SJSA1 (cell line): ENCODE data around the gene ABCD1. TPM values are rescaled to one million over a fixed set of nuclear protein-coding genes. Genes with fewer than 3 reads are reported as not detected.

Experiments used
- DNase-seq, 2 experiments: peaks; one replicate each; pipeline ENCODE4 v3.0.0-alpha.2; 2015 to 2020; ENCODE audit warnings: low spot score in 2 of 2, low read depth in 1 of 2
- H3K27ac ChIP-seq: fragments of 250-450 bp; sonication (Bioruptor Pico); 2 replicates; pipeline ENCODE4 v1.5.1; 2020; ENCODE audit warnings: mild to moderate bottlenecking, moderate library complexity
- H3K27me3 ChIP-seq: fragments of 250-450 bp; sonication (Bioruptor Pico); replicated peaks from 2 replicates; pipeline ENCODE4 v1.5.1; 2020; ENCODE audit warnings: mild to moderate bottlenecking, moderate library complexity
- H3K36me3 ChIP-seq: fragments of 250-450 bp; sonication (Bioruptor Pico); 2 replicates; pipeline ENCODE4 v1.5.1; 2020; ENCODE audit warnings: mild to moderate bottlenecking
- H3K4me1 ChIP-seq: fragments of 250-450 bp; sonication (Bioruptor Pico); replicated peaks from 2 replicates; pipeline ENCODE4 v1.6.1; 2021; ENCODE audit warnings: mild to moderate bottlenecking
- H3K4me3 ChIP-seq: fragments of 250-450 bp; sonication (Bioruptor Pico); 2 replicates; pipeline ENCODE4 v1.5.1; 2020; ENCODE audit warnings: mild to moderate bottlenecking
- H3K9me3 ChIP-seq: fragments of 250-450 bp; sonication (Bioruptor Pico); replicated peaks from 2 replicates; pipeline ENCODE4 v1.5.1; 2020; ENCODE audit warnings: mild to moderate bottlenecking
- total RNA-seq: library from RNA; depleted of rRNA; stranded (reverse); fragments of >200 nt; shearing (Covaris generic); gene quantifications from 2 replicates; pipeline ENCODE4 v1.2.3, GENCODE V29; 2014

Gene ABCD1
- total RNA-seq, 1 experiment from 2014 or later: 10.3 TPM

- H3K4me3 ChIP-seq: no peak overlapping the region
- no peak for DNase-seq
- H3K9me3 ChIP-seq: no peaks in the 10 kb centered on the region
- H3K27ac ChIP-seq: no peak overlapping the region
- H3K4me1 ChIP-seq: no peaks in the 10 kb centered on the region
- H3K27me3 ChIP-seq: no peaks in the 10 kb centered on the region
- H3K36me3 ChIP-seq: no peaks in the 10 kb centered on the region
These were observed 55.4 kb downstream of the ABCD1 start for GRCh38 chrX:153779891-153780677.

GRCh38 chrX:153780678-153781427, 56.2 kb downstream of the ABCD1 start, which contains the start of gene SRPK3:
Gene SRPK3 (plus strand): TSS chrX:153781041. CDS start chrX:153781087, 46 bp downstream.
- Histone ChIP-seq H3K27ac (no peak within 1 kb of the TSS), H3K36me3 (no peaks in the 10 kb centered on the region; the same call in 1 of the 2 replicates), H3K27me3 (no peaks in the 10 kb centered on the region), H3K4me1 (no peaks in the 10 kb centered on the region), H3K9me3 (no peaks in the 10 kb centered on the region), H3K4me3 (no peak within 1 kb of the TSS)
- no peak for DNase-seq

GRCh38 chrX:153781428-153782047, 56.9 kb downstream of the ABCD1 start:
- DNase-seq: no peak
- H3K27me3 ChIP-seq: no peaks in the 10 kb centered on the region
- H3K36me3 ChIP-seq: no peaks in the 10 kb centered on the region; the same call in 1 of the 2 replicates
- H3K27ac ChIP-seq: no peak overlapping the region
- H3K4me1 ChIP-seq: no peaks in the 10 kb centered on the region
- no peaks in the 10 kb centered on the region for H3K9me3 ChIP-seq
- no peak overlapping the region for H3K4me3 ChIP-seq

GRCh38 chrX:153782313-153782712, 57.7 kb downstream of the ABCD1 start:
- DNase-seq: no peak
- no peaks in the 10 kb centered on the region for H3K27me3 ChIP-seq
- H3K27ac ChIP-seq: no peak overlapping the region
- H3K9me3 ChIP-seq: no peaks in the 10 kb centered on the region
- no peaks in the 10 kb centered on the region; the same call in 1 of the 2 replicates for H3K36me3 ChIP-seq
- H3K4me1 ChIP-seq: no peaks in the 10 kb centered on the region
- no peak overlapping the region for H3K4me3 ChIP-seq

- Histone ChIP-seq H3K36me3 (no peaks in the 10 kb centered on the region; the same call in 1 of the 2 replicates), H3K4me3 (no peak overlapping the region), H3K9me3 (no peaks in the 10 kb centered on the region), H3K27me3 (no peaks in the 10 kb centered on the region), H3K27ac (no peak overlapping the region), H3K4me1 (no peaks in the 10 kb centered on the region)
- DNase-seq: no peak
These were observed 58.2 kb downstream of the ABCD1 start for GRCh38 chrX:153782871-153783270.

- Histone ChIP-seq H3K4me3 (no peak overlapping the region), H3K4me1 (no peaks in the 10 kb centered on the region), H3K27me3 (no peaks in the 10 kb centered on the region), H3K36me3 (no peaks in the 10 kb centered on the region; the same call in 1 of the 2 replicates), H3K9me3 (no peaks in the 10 kb centered on the region), H3K27ac (no peak overlapping the region)
- DNase-seq: no peak
These were observed 58.8 kb downstream of the ABCD1 start for GRCh38 chrX:153783378-153784013.

- peaks cover 3% of the 10 kb centered on the region; the same call in 1 of the 2 replicates for H3K36me3 ChIP-seq
- no peaks in the 10 kb centered on the region for H3K4me1 ChIP-seq
- no peaks in the 10 kb centered on the region for H3K9me3 ChIP-seq
- H3K4me3 ChIP-seq: no peak overlapping the region
- H3K27me3 ChIP-seq: no peaks in the 10 kb centered on the region
- no peak overlapping the region for H3K27ac ChIP-seq
- DNase-seq: no peak
These were observed 59.8 kb downstream of the ABCD1 start for GRCh38 chrX:153784325-153784967.

- Histone ChIP-seq H3K9me3 (no peaks in the 10 kb centered on the region), H3K27ac (no peak overlapping the region), H3K27me3 (no peaks in the 10 kb centered on the region), H3K4me3 (no peak overlapping the region), H3K36me3 (peaks cover 3% of the 10 kb centered on the region; the same call in 1 of the 2 replicates), H3K4me1 (no peaks in the 10 kb centered on the region)
- DNase-seq: no peak
These were observed 62.0 kb downstream of the ABCD1 start for GRCh38 chrX:153786669-153787068.

- Histone ChIP-seq H3K9me3 (no peaks in the 10 kb centered on the region), H3K27me3 (no peaks in the 10 kb centered on the region), H3K36me3 (peaks cover 9% of the 10 kb centered on the region), H3K4me1 (peaks cover 5% of the 10 kb centered on the region; the same call in 1 of the 2 replicates), H3K4me3 (no peak overlapping the region), H3K27ac (no peak overlapping the region)
- no peak for DNase-seq
These were observed 65.0 kb downstream of the ABCD1 start for GRCh38 chrX:153789654-153790053.

- H3K9me3 ChIP-seq: no peaks in the 10 kb centered on the region
- no peaks in the 10 kb centered on the region for H3K27me3 ChIP-seq
- peaks cover 15% of the 10 kb centered on the region for H3K4me1 ChIP-seq
- peaks cover 16% of the 10 kb centered on the region for H3K36me3 ChIP-seq
- DNase-seq: no peak
- H3K4me3 ChIP-seq: no peak overlapping the region
- no peak overlapping the region for H3K27ac ChIP-seq
These were observed 66.6 kb downstream of the ABCD1 start for GRCh38 chrX:153791104-153791852.

GRCh38 chrX:153792368-153792767, 67.7 kb downstream of the ABCD1 start:
- no peaks in the 10 kb centered on the region for H3K9me3 ChIP-seq

GRCh38 chrX:153793291-153793690, 68.6 kb downstream of the ABCD1 start:
- Histone ChIP-seq H3K4me3 (peak overlapping the region; percentile 93), H3K4me1 (peaks cover 15% of the 10 kb centered on the region), H3K36me3 (peaks cover 24% of the 10 kb centered on the region), H3K9me3 (no peaks in the 10 kb centered on the region), H3K27me3 (no peaks in the 10 kb centered on the region), H3K27ac (peak overlapping the region; percentile 91)
- no peak for DNase-seq

More at GRCh38 chrX:153792368-153792767, 67.7 kb downstream of the ABCD1 start:
- Histone ChIP-seq H3K4me3 (no peak overlapping the region), H3K27me3 (no peaks in the 10 kb centered on the region), H3K27ac (no peak overlapping the region), H3K36me3 (peaks cover 21% of the 10 kb centered on the region), H3K4me1 (peaks cover 15% of the 10 kb centered on the region)
- DNase-seq: no peak
